ENCODE results near the gene SPAG5. TPM values are rescaled to one million over a fixed set of nuclear protein-coding genes. Genes with fewer than 3 reads are reported as not detected.
A peak's percentile ranks its signal among the peaks of the same experiment; 100 is the strongest.

The SPAG5 gene
- polyA plus RNA-seq (ENCODE audit: insufficient read length in 3 of 3), result 10 to 100 TPM; 43.3 to 59.4 (median 52.6) TPM

DNA sequence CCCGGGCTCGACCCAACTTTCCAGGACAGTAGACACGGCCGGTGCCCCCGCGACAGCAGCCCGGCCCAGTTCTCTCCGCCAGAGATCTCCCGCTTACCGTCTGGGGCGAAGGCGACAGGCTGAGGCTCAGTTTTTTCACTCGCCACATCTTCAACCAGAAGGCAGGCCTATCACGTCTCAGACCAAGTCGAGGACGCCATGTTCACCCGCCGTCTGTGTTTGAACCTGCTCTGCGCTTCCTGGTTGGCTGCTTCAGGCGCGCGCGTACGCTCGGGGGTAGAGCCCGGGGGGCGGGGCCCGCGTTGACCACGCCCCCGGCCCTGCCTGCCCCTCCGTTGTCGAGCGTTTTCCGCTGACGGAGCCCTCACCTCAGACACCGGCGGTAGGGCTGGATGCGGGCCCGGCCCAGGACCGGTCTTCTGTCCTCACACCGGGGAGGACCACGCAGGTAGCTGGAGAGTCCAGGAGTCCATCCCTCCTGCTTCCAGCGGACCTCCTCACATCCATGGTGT is at the start of gene SPAG5:
TSS of gene SPAG5 (minus strand) at position 227 of the 512 bp plus-strand sequence. CDS start at position 148, 79 bp downstream.
- DNase-seq (ENCODE audit: low read depth in 3 of 3, low spot score in 2 of 3), result peak; percentile 66 to 85 (median 80)

DNA sequence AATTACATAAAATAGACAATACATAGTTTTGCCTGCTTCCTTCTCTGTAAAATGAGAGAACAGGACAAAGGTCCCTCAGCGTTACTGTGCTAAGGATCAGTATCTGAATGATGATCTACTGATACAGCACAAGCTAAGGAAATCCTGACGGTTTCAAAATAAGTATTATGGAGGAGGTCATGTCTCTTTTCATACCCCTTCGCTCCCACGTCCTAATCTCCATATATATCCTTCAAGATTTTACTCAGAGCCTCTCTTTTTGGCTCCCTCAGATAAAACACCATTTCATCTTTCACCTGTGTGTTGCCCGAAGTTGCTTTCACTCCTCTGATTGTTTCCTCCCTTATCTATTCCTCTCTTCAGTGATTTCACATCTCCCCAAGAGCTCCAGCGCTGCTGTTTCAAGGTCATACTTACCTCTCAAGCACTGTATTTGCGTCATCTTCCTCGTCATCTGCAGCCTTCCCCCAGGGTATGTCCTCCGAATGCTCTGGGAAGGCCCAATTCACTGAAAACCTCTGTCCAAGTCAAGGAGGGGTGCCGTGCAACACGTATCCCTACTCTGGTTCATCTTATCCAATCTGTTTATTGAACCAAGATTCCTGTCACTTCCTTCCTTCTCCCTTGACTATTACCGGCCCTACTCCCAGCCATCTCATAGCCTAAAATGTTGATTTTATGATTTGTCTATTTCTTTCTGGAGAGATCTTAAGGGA is 47.4 kb upstream of the SPAG5 start:
- no peak for DNase-seq (ENCODE audit: low read depth in 3 of 3, low spot score in 2 of 3)

DNA sequence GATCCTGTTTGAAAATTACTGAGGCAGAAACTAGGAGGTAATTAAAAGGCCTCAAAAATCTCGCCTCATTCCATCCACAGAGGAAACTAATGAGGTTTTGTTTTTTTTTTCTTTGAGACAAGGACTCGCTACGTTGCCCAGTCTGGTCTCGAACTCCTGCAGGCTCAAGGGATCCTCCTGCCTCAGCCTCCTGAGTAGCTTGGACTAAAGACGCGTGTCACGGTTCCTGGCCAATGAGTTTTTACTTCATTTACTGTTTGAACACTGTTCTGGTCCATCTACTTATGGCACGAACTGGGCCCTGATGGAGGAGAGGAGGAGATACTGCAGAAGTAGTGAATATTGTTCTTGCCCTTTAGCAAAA is 46.7 kb upstream of the SPAG5 start:
- no peak for DNase-seq (ENCODE audit: low read depth in 3 of 3, low spot score in 2 of 3)

DNA sequence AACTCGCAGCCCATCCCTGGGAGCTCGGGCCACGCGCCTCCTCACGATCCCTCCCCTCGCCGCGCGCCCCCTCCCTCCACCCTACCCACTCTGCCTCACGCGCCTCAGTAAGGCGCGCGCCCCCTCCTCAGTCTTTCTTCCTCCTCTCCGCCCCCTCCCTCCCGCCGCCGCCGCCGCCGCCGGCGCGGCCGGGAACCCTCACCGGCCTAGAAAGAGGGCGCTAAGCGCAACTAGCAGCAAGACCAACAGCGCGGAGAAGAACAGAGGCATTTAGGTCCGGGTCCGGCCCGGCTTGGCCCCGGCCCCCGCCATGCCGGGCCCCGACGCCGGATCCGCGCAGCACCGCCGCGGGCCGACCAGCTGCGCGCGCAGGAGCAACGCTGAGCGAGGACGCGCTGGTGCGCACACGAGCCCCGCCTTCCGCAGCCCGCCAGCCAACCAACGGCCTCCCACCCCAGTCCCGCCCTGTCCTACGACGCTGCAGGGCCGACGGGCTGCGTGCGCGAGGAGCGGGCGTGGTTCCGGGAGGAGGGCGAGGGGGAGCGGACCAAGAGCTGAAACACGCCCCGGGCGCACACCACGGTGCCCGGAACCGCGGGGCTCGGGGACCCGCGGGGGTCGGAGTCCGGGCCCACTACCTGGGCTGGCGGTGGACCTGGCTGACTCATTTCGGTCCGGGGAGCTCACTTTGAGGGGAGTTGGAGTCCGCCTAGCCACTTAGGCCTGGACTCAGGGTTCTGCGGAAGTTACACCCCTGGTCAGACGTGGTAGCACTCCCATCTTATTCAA is 46.2 kb upstream of the SPAG5 start, which contains the start of gene BLTP2:
TSS of gene BLTP2 (minus strand) at position 372 of the 789 bp plus-strand sequence. CDS start at position 270, 102 bp downstream.
- DNase-seq (ENCODE audit: low read depth in 3 of 3, low spot score in 2 of 3), result peak; percentile 80 to 89 (median 87)

DNA sequence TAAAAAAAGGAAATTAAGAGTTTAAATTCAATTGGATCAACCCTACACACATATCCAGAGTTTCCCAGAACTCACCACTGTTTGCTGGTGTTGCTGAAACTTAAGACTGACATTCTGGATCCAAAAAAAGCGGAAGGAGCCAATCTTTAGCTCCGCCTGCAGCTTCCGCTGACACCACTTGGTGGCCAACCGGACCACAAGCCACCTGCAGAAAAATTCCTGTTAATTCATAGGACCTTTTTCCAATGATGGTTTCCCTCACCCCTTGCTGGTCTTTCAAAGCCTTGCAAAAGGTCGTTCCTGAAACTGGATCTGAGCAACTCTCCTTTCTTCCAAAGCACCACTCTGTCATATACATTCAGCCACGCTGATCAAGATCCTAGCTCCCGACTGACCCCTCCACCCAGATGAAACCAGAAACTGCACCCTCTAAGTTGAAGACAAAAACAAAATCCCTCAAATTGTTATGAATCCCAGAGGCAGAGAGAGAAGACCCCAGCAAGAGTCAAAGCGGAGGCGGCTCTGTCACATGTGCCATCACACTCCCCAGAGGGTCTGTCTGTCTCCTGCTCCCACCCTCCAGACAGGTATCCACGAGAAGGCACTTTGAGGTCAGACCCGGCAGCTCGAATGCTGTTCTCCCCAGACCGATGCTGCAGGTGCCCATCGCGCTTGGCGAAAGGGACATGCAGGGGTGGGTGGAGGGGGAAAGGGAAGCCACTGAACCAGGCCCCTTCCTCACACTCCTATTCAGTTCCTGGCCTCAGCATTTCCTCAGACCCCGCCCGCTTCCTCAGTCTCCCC is 45.4 kb upstream of the SPAG5 start:
- no peak for DNase-seq (ENCODE audit: low read depth in 3 of 3, low spot score in 2 of 3)

GRCh38 chr17:28641579-28641978 is 42.8 kb upstream of the SPAG5 start:
- no peak for DNase-seq (ENCODE audit: low read depth in 3 of 3, low spot score in 2 of 3)

- no peak for DNase-seq (ENCODE audit: low read depth in 3 of 3, low spot score in 2 of 3)
Observed at GRCh38 chr17:28635506-28635905, 36.7 kb upstream of the SPAG5 start.

- no peak for DNase-seq (ENCODE audit: low read depth in 3 of 3, low spot score in 2 of 3)
Observed at GRCh38 chr17:28634206-28634865, 35.5 kb upstream of the SPAG5 start.

GRCh38 chr17:28626818-28627217 is 28.0 kb upstream of the SPAG5 start:
- DNase-seq (ENCODE audit: low read depth in 3 of 3, low spot score in 2 of 3), result no peak

- no peak for DNase-seq (ENCODE audit: low read depth in 3 of 3, low spot score in 2 of 3)
Observed at GRCh38 chr17:28624148-28624547, 25.3 kb upstream of the SPAG5 start.

DNA sequence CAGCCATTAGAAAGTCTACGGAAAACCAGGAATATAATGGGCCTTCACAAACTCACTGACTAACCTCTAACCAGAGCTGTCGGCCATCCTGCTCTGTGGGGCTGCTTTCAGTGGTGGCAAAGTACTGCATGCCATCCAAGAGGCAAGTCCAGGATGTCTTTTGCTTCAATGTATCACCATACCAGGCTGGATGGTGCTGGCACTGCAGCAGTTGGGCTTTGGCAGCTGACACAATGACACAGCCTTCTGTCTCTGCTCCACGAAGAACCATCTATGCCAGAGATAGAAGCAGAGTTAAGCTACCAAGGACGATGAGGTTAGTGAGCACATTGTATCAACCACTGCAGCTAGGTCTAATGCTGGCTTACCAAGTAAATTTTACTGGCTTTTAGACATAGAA is 24.9 kb upstream of the SPAG5 start:
- DNase-seq (ENCODE audit: low read depth in 3 of 3, low spot score in 2 of 3), result no peak

GRCh38 chr17:28622186-28622585 is 23.4 kb upstream of the SPAG5 start:
- DNase-seq (ENCODE audit: low read depth in 3 of 3, low spot score in 2 of 3), result no peak

DNA sequence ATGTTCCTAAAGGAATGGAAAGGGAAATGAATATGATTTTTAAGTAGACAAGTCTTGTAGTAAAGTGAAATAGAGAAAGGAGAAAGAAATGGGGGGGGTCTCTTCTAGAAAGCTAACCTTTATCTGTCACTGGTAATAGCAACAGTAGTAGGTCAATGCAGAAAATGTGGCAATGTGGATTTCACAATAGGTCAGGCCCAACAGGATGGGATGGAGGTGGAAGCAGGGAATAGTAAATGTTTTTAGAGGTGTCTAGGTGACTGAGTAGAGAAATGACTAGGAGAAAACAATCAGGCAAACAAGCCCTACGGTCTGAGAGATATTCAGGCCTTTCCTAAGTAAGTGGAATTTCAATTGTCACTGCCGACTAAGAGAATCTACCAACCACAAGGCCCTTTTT is 21.2 kb upstream of the SPAG5 start:
- DNase-seq (ENCODE audit: low read depth in 3 of 3, low spot score in 2 of 3), result no peak

- no peak for DNase-seq (ENCODE audit: low read depth in 3 of 3, low spot score in 2 of 3)
Observed at GRCh38 chr17:28618464-28618863, 19.6 kb upstream of the SPAG5 start.

- no peak for DNase-seq (ENCODE audit: low read depth in 3 of 3, low spot score in 2 of 3)
Observed at GRCh38 chr17:28616281-28616680, 17.5 kb upstream of the SPAG5 start.

DNA sequence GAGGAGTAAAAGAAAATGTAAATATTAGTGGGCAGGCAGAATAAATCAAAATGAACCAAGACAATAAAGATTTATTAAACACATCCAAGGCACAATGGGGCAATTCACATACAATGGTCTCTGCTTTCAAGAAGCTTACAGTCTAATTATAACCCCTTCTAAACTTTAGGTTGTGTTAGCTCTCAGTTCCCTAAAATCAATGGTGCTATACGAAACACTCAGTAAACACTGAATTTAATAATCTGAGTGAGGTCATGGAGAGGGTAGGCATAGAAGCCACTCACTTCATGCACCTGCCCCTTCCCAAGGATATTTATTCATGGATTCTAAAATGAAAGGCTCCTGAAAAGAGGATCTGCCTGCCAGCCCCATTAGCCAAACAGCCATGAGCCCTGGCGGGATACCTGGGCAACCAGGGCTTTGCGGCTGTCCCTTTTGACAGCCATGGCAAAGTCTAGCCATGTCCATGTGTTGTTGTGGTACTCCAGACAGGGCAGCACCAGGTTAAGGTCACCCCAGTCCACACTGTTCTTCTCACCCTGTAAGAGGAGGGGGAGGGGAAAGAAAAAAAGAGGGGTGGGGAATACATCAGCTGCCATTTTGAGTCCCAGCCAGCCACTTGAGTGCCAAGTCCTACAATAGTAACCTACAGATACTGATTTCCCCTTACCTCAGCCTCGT is 16.6 kb upstream of the SPAG5 start:
- DNase-seq (ENCODE audit: low read depth in 3 of 3, low spot score in 2 of 3), result no peak

DNA sequence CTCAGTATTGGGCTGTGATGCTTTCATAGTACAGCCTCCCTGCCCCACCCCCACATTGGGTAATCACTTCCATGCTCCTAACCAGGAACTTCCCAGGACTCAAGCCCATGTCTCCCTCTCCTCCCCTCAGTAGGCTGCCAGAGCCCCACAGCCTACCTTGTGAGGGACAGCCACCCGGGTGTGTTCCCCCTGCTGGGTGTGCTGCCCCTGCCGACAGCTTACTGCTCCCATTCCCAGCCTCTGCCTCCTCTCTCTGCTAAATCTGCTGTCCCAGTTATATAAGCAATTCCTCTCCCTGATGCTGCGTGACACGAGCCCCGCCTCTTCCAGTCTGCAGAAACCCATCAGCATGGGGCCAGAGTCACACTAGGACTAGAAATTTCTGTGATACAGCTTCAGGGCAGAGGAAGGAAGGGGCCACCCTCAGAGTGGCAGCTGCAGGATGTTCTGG is 15.1 kb upstream of the SPAG5 start, which contains the start of gene RSKR:
TSS of gene RSKR (minus strand) at position 255 of the 451 bp plus-strand sequence. CDS start at position 231, 24 bp downstream.
- no peak for DNase-seq (ENCODE audit: low read depth in 3 of 3, low spot score in 2 of 3)

DNA sequence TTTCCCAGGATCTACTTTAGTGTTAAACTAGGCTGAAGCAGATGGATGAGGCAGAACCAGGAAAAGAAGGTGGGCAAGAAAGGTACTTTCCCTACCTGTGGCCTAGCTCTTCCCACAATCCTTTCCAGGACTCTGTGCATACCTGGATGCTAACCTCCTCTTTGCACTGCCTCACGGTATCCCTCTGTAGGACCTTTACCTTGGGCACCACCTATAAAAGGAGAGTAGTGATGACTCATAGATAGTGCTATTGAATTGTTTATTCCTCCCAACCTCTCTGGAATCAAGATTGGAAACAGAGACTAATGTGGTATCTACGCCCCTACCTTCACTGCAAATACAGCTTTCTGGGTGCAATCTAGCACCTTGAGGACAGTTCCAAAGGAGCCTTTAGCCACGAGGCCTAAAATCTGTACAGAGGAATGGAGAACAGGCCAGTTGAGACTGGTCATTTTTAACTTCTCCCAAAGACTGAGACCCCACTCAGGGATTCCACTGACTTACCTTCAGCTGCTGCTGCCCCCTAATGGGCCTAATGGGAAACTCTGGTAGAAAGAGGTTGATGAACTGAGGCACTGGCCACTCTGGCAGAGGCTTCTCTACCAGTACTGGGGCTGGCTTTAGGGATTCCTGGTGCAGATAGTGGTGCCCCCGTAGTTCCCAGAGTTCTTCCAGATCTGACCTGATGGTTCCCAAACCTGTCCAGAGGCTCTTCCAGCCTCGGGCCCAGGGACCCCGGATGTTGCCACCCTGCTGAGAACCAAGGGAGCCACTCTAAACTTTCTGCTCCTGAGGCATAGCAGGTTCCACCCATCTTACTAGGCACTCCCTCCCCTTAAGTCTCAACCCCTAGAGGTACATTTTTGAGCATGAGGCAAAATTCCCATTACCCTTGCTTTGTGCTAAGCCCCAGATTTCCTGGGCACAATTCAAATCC is 14.4 kb upstream of the SPAG5 start:
- no peak for DNase-seq (ENCODE audit: low read depth in 3 of 3, low spot score in 2 of 3)

Measured in right renal cortex interstitium (tissue), 3 donors.